Vagina (tissue), 2 donors: ENCODE measurements around the gene MAST4.

Source experiments
- POLR2A ChIP-seq, 2 donors: fragments of 450-650 bp; IDR thresholded peaks; one replicate each; pipeline ENCODE4 v1.6.1; 2017; ENCODE audit warnings: antibody characterized with exemption in 2 of 2, mild to moderate bottlenecking in 2 of 2, moderate library complexity in 2 of 2
- POLR2AphosphoS5 ChIP-seq, 2 donors: sonication (generic); formaldehyde crosslinking; IDR thresholded peaks; one replicate each; pipeline ENCODE4 v1.9.0; 2017; ENCODE audit warnings: antibody characterized with exemption in 2 of 2, mild to moderate bottlenecking in 2 of 2, low read depth in 1 of 2; ENCODE audit not compliant: insufficient read depth in 1 of 2
- TF ChIP-seq, protein P1 (sequence below), 3 experiments: fragments of 450-650 bp in 2 of 3; fragments of 200-600 bp in 1 of 3; sonication (generic) in 1 of 3; IDR thresholded peaks; one replicate each; pipeline ENCODE4 v1.5.1; 2017 to 2019; ENCODE audit warnings: antibody characterized with exemption in 3 of 3, mild to moderate bottlenecking in 2 of 3, moderate library complexity in 2 of 3

DNA sequence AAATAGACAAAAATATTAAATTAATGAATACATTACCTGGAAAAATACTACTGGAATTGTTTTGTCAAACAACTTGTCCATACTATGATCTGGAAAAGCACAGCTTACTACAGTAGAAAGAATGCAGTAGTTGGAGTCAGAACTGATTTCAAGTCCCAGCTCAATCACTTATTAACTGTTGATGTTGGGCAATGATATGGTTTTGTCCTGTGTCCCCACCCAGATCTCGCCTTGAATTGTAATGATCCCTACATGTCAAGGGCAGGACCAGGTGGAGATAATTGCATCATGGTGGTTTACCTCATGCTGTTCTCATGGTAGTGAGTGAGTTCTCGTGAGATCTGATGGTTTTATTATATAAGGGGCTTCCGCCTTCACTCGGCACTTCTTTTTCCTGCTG lies 352.9 kb downstream of the MAST4 start:
- TF ChIP-seq, protein P1, sequence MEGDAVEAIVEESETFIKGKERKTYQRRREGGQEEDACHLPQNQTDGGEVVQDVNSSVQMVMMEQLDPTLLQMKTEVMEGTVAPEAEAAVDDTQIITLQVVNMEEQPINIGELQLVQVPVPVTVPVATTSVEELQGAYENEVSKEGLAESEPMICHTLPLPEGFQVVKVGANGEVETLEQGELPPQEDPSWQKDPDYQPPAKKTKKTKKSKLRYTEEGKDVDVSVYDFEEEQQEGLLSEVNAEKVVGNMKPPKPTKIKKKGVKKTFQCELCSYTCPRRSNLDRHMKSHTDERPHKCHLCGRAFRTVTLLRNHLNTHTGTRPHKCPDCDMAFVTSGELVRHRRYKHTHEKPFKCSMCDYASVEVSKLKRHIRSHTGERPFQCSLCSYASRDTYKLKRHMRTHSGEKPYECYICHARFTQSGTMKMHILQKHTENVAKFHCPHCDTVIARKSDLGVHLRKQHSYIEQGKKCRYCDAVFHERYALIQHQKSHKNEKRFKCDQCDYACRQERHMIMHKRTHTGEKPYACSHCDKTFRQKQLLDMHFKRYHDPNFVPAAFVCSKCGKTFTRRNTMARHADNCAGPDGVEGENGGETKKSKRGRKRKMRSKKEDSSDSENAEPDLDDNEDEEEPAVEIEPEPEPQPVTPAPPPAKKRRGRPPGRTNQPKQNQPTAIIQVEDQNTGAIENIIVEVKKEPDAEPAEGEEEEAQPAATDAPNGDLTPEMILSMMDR (IDR thresholded peaks at IDR 0.05) = no peak
- TF ChIP-seq POLR2AphosphoS5 (IDR thresholded peaks at IDR 0.05; ENCODE audit: insufficient read depth in 1 of 2, low read depth in 1 of 2) (no peak), POLR2A (IDR thresholded peaks at IDR 0.05) (no peak)
